Activated naive CD4-positive, alpha-beta T cell treated with anti-CD3 and anti-CD28 coated beads for 36 hours (primary cell): ENCODE data around the gene RASA3. TPM values are rescaled to one million over a fixed set of nuclear protein-coding genes. Genes with fewer than 3 reads are reported as not detected.
"Not testable (repeated sequence)": the region's sequence is repeated elsewhere in the genome, so short reads cannot be mapped to it uniquely, and the experiment has no call there.

Source experiments
- CTCF ChIA-PET: fragments of 350-600 bp; sonication (Branson Sonifier 250); formaldehyde crosslinking; loops from one replicate; lab custom pipeline; 2021; ENCODE audit warnings: antibody characterized with exemption; lab: Charles Lee
- DNase-seq: peaks from one replicate; pipeline ENCODE4 v3.0.0-alpha.2; 2020
- H3K27ac Mint-ChIP-seq: one replicate; pipeline ENCODE4 v1.8.0; 2021; ENCODE audit warnings: mild to moderate bottlenecking, mixed read lengths
- H3K27me3 Mint-ChIP-seq: one replicate; pipeline ENCODE4 v1.8.0; 2021; ENCODE audit warnings: low read depth, mixed read lengths
- H3K36me3 Mint-ChIP-seq: one replicate; pipeline ENCODE4 v1.8.0; 2021; ENCODE audit warnings: low read depth, mixed read lengths
- H3K4me1 Mint-ChIP-seq: one replicate; pipeline ENCODE4 v1.8.0; 2021; ENCODE audit warnings: low read depth, mixed read lengths
- H3K4me3 Mint-ChIP-seq: one replicate; pipeline ENCODE4 v1.8.0; 2021; ENCODE audit warnings: mild to moderate bottlenecking, moderate library complexity, mixed read lengths
- H3K9me3 Mint-ChIP-seq: one replicate; pipeline ENCODE4 v1.8.0; 2021; ENCODE audit warnings: mixed read lengths
- intact Hi-C: fragments of 100-400 bp; cut with micrococcal nuclease; formaldehyde crosslinking; loops from one replicate; pipeline ENCODE4 v1.15.1; 2023
- total RNA-seq, 2 experiments: library from RNA; stranded (reverse); gene quantifications; one replicate each; pipeline ENCODE4 v1.2.3, GENCODE V29; 2021

Gene RASA3
- total RNA-seq, 2 experiments from 2014 or later = 48.3 to 48.8 TPM

GRCh38 chr13:114077933-114078325, 54.5 kb downstream of the RASA3 start:
- H3K4me1 Mint-ChIP-seq = peaks cover 50% of the 10 kb centered on the region
- no peak overlapping the region for H3K4me3 Mint-ChIP-seq
- H3K27me3 Mint-ChIP-seq = no peaks in the 10 kb centered on the region
- no peak for DNase-seq
- H3K36me3 Mint-ChIP-seq = peaks cover 11% of the 10 kb centered on the region
- H3K27ac Mint-ChIP-seq = no peak overlapping the region
- intact Hi-C loops = no loop called here
- no peaks in the 10 kb centered on the region for H3K9me3 Mint-ChIP-seq
- CTCF ChIA-PET = interaction anchor here (0.6 kb wide), 1 partner anchor 823 kb away, joined by 4 read pairs; no protein-coding TSS in a partner anchor

- CTCF ChIA-PET = interaction anchor here (0.6 kb wide), 1 partner anchor 823 kb away, joined by 4 read pairs; no protein-coding TSS in a partner anchor
- DNase-seq = no peak
- peaks cover 44% of the 10 kb centered on the region for H3K4me1 Mint-ChIP-seq
- intact Hi-C loops = no loop called here
- H3K36me3 Mint-ChIP-seq = peaks cover 13% of the 10 kb centered on the region
- H3K27me3 Mint-ChIP-seq = no peaks in the 10 kb centered on the region
- H3K27ac Mint-ChIP-seq = peak overlapping the region; percentile 37
- H3K4me3 Mint-ChIP-seq = no peak overlapping the region
- H3K9me3 Mint-ChIP-seq = no peaks in the 10 kb centered on the region
These were observed 55.1 kb downstream of the RASA3 start for GRCh38 chr13:114077099-114077932.

GRCh38 chr13:114076329-114077090, 55.9 kb downstream of the RASA3 start:
- Mint-ChIP-seq H3K4me1 (peaks cover 35% of the 10 kb centered on the region), H3K27me3 (no peaks in the 10 kb centered on the region), H3K4me3 (no peak overlapping the region), H3K9me3 (no peaks in the 10 kb centered on the region), H3K27ac (peak overlapping the region; percentile 37), H3K36me3 (peaks cover 21% of the 10 kb centered on the region)
- CTCF ChIA-PET = no interaction called here
- no peak for DNase-seq
- intact Hi-C loops = no loop called here

- peaks cover 30% of the 10 kb centered on the region for H3K4me1 Mint-ChIP-seq
- H3K27me3 Mint-ChIP-seq, H3K4me3 Mint-ChIP-seq, intact Hi-C loops, H3K9me3 Mint-ChIP-seq, CTCF ChIA-PET, DNase-seq, H3K27ac Mint-ChIP-seq: not testable (repeated sequence)
- peaks cover 28% of the 10 kb centered on the region for H3K36me3 Mint-ChIP-seq
These were observed 56.6 kb downstream of the RASA3 start for GRCh38 chr13:114075811-114076210.

- intact Hi-C loops = no loop called here
- no peak overlapping the region for H3K4me3 Mint-ChIP-seq
- CTCF ChIA-PET = no interaction called here
- DNase-seq = no peak
- peaks cover 2% of the 10 kb centered on the region for H3K9me3 Mint-ChIP-seq
- H3K36me3 Mint-ChIP-seq = peaks cover 28% of the 10 kb centered on the region
- no peaks in the 10 kb centered on the region for H3K27me3 Mint-ChIP-seq
- no peak overlapping the region for H3K27ac Mint-ChIP-seq
- peaks cover 27% of the 10 kb centered on the region for H3K4me1 Mint-ChIP-seq
These were observed 57.6 kb downstream of the RASA3 start for GRCh38 chr13:114074671-114075315.

- H3K4me3 Mint-ChIP-seq = no peak overlapping the region
- intact Hi-C loops = no loop called here
- no peak for DNase-seq
- peaks cover 25% of the 10 kb centered on the region for H3K4me1 Mint-ChIP-seq
- no peaks in the 10 kb centered on the region for H3K27me3 Mint-ChIP-seq
- peaks cover 28% of the 10 kb centered on the region for H3K36me3 Mint-ChIP-seq
- peaks cover 2% of the 10 kb centered on the region for H3K9me3 Mint-ChIP-seq
- CTCF ChIA-PET = no interaction called here
- H3K27ac Mint-ChIP-seq = no peak overlapping the region
These were observed 58.4 kb downstream of the RASA3 start for GRCh38 chr13:114073881-114074612.

- H3K27me3 Mint-ChIP-seq = no peaks in the 10 kb centered on the region
- peaks cover 28% of the 10 kb centered on the region for H3K4me1 Mint-ChIP-seq
- H3K27ac Mint-ChIP-seq = peak overlapping the region; percentile 51
- peaks cover 2% of the 10 kb centered on the region for H3K9me3 Mint-ChIP-seq
- H3K4me3 Mint-ChIP-seq = no peak overlapping the region
- DNase-seq = no peak
- CTCF ChIA-PET = interaction anchor here (0.5 kb wide), 1 partner anchor 105 kb away, joined by 3 read pairs; no protein-coding TSS in a partner anchor
- intact Hi-C loops = no loop called here
- peaks cover 24% of the 10 kb centered on the region for H3K36me3 Mint-ChIP-seq
These were observed 60.0 kb downstream of the RASA3 start for GRCh38 chr13:114072421-114072820.

GRCh38 chr13:114071991-114072390, 60.4 kb downstream of the RASA3 start:
- no peak for DNase-seq
- peaks cover 29% of the 10 kb centered on the region for H3K4me1 Mint-ChIP-seq
- H3K27me3 Mint-ChIP-seq = no peaks in the 10 kb centered on the region
- H3K9me3 Mint-ChIP-seq = peaks cover 2% of the 10 kb centered on the region
- H3K27ac Mint-ChIP-seq = peak overlapping the region; percentile 51
- H3K36me3 Mint-ChIP-seq = peaks cover 24% of the 10 kb centered on the region
- no peak overlapping the region for H3K4me3 Mint-ChIP-seq
- intact Hi-C loops = no loop called here
- CTCF ChIA-PET = interaction anchor here (0.5 to 0.7 kb wide), 2 partner anchors 104 to 155 kb away, joined by 3 read pairs; no protein-coding TSS in a partner anchor

GRCh38 chr13:114071410-114071809, 61.0 kb downstream of the RASA3 start:
- peaks cover 23% of the 10 kb centered on the region for H3K36me3 Mint-ChIP-seq
- peaks cover 29% of the 10 kb centered on the region for H3K4me1 Mint-ChIP-seq
- DNase-seq = no peak
- no peaks in the 10 kb centered on the region for H3K27me3 Mint-ChIP-seq
- intact Hi-C loops = no loop called here
- H3K9me3 Mint-ChIP-seq = peaks cover 2% of the 10 kb centered on the region
- CTCF ChIA-PET = interaction anchor here (0.7 kb wide), 1 partner anchor 155 kb away, joined by 3 read pairs; no protein-coding TSS in a partner anchor
- H3K27ac Mint-ChIP-seq = peak overlapping the region; percentile 54
- H3K4me3 Mint-ChIP-seq = no peak overlapping the region

GRCh38 chr13:114070098-114070799, 62.2 kb downstream of the RASA3 start:
- H3K9me3 Mint-ChIP-seq = peaks cover 2% of the 10 kb centered on the region
- CTCF ChIA-PET = no interaction called here
- no peaks in the 10 kb centered on the region for H3K27me3 Mint-ChIP-seq
- intact Hi-C loops = no loop called here
- H3K4me3 Mint-ChIP-seq = no peak overlapping the region
- H3K4me1 Mint-ChIP-seq = peaks cover 41% of the 10 kb centered on the region
- H3K27ac Mint-ChIP-seq = no peak overlapping the region
- no peak for DNase-seq
- H3K36me3 Mint-ChIP-seq = peaks cover 26% of the 10 kb centered on the region
